NB4 (cell line): ENCODE data around the gene ASXL2.

Experiments
- DNase-seq: peaks from one replicate; pipeline ENCODE4 v3.0.0; 2010; ENCODE audit warnings: low read depth
- H3K4me3 ChIP-seq: one replicate; pipeline ENCODE4 v1.5.1; 2011; ENCODE audit warnings: mild to moderate bottlenecking, low read depth, low read length, moderate library complexity
- CTCF ChIP-seq: IDR thresholded peaks from one replicate; pipeline ENCODE4 v1.5.1; 2012; ENCODE audit warnings: low read depth, low read length
- MAX ChIP-seq: IDR thresholded peaks from 2 replicates; pipeline ENCODE4 v1.6.1; 2011; ENCODE audit warnings: low read depth, low read length
- MYC ChIP-seq: IDR thresholded peaks from 2 replicates; pipeline ENCODE4 v1.6.1; 2011; ENCODE audit warnings: low read depth, low read length
- POLR2A ChIP-seq: IDR thresholded peaks from 2 replicates; pipeline ENCODE4 v1.6.1; 2011; ENCODE audit warnings: mild to moderate bottlenecking; ENCODE audit not compliant: insufficient read length; ENCODE audit errors: extremely low read depth

The ASXL2 gene

GRCh38 chr2:25879133-25879730 is 945 bp upstream of the ASXL2 start:
- TF ChIP-seq MYC: no peak
- TF ChIP-seq CTCF: no peak
- no peak for TF ChIP-seq POLR2A
- H3K4me3 ChIP-seq: peak overlapping the region; percentile 62
- DNase-seq: no peak

GRCh38 chr2:25877431-25878360 is 591 bp downstream of the ASXL2 start:
- peak overlapping the region; percentile 86 for H3K4me3 ChIP-seq
- peak; percentile 79 for DNase-seq
- TF ChIP-seq CTCF (no peak), MYC (0 out of 2 replicates have a peak, but pooled peaks have one; percentile 54)

GRCh38 chr2:25872134-25872533 is 6.2 kb downstream of the ASXL2 start:
- H3K4me3 ChIP-seq: no peak overlapping the region
- DNase-seq: no peak
- TF ChIP-seq POLR2A (no peak), MAX (no peak), MYC (no peak), CTCF (no peak)

GRCh38 chr2:25867396-25868003 is 10.8 kb downstream of the ASXL2 start:
- TF ChIP-seq MYC (no peak), CTCF (no peak), POLR2A (no peak), MAX (no peak)
- H3K4me3 ChIP-seq: no peak overlapping the region
- no peak for DNase-seq

- TF ChIP-seq MAX (no peak), MYC (no peak), CTCF (no peak), POLR2A (no peak)
- peak; percentile 35 for DNase-seq
Measured at GRCh38 chr2:25856377-25856776, 21.9 kb downstream of the ASXL2 start.

More at GRCh38 chr2:25856377-25856776, 21.9 kb downstream of the ASXL2 start:
- H3K4me3 ChIP-seq: no peak overlapping the region
